ENCODE data around the gene MTHFSD. TPM values are rescaled to one million over a fixed set of nuclear protein-coding genes. Genes with fewer than 3 reads are reported as not detected.

MTHFSD gene
- total and polyA plus RNA-seq, 11 donors = 3.9 to 17.0 (median 11.4) TPM

DNA sequence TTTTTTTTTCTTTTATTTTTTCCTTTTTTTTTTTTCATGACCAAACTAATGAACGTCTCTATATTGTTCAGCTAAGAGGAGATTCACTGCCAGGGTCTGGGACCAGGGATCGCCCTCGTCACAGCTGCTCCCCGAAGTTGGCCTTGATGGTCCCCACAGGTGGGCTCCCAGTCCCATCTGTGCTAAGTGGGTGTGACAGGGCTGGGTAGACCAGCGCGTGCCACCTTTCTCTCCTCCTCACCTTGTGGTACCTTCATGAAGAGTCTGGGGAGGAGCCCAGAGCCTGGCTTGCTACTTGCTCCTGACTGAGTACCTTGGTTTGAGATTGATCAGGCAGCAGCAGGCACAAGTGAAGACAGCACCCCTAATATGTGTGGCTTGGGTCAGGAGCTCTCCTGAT lies 51.2 kb downstream of the MTHFSD start:
- Histone ChIP-seq H3K4me1 (peaks cover 7 to 32% (median 16%) of the 10 kb centered on the region in 12 donors), H3K27ac (peak overlapping the region in 1 of 12 donors; percentile 97), H3K27me3 (peaks cover 80 to 100% (median 98%) of the 10 kb centered on the region in 9 donors), H3K4me3 (no peak overlapping the region), H3K9me3 (no peaks in the 10 kb centered on the region), H3K36me3 (no peaks in the 10 kb centered on the region)
- no peak for ATAC-seq
- peak in 1 of 5 donors; percentile 48 for DNase-seq
- TF ChIP-seq, protein P1, sequence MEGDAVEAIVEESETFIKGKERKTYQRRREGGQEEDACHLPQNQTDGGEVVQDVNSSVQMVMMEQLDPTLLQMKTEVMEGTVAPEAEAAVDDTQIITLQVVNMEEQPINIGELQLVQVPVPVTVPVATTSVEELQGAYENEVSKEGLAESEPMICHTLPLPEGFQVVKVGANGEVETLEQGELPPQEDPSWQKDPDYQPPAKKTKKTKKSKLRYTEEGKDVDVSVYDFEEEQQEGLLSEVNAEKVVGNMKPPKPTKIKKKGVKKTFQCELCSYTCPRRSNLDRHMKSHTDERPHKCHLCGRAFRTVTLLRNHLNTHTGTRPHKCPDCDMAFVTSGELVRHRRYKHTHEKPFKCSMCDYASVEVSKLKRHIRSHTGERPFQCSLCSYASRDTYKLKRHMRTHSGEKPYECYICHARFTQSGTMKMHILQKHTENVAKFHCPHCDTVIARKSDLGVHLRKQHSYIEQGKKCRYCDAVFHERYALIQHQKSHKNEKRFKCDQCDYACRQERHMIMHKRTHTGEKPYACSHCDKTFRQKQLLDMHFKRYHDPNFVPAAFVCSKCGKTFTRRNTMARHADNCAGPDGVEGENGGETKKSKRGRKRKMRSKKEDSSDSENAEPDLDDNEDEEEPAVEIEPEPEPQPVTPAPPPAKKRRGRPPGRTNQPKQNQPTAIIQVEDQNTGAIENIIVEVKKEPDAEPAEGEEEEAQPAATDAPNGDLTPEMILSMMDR (IDR thresholded peaks at IDR 0.05) = no peak
- no peak for TF ChIP-seq POLR2A (IDR thresholded peaks at IDR 0.05)
- intact Hi-C loops (cut with DNase I) = no loop called here
- 6 to 20% (median 9%) methylated on average over 6 of the region's 6 CpGs for WGBS, 4 donors

DNA sequence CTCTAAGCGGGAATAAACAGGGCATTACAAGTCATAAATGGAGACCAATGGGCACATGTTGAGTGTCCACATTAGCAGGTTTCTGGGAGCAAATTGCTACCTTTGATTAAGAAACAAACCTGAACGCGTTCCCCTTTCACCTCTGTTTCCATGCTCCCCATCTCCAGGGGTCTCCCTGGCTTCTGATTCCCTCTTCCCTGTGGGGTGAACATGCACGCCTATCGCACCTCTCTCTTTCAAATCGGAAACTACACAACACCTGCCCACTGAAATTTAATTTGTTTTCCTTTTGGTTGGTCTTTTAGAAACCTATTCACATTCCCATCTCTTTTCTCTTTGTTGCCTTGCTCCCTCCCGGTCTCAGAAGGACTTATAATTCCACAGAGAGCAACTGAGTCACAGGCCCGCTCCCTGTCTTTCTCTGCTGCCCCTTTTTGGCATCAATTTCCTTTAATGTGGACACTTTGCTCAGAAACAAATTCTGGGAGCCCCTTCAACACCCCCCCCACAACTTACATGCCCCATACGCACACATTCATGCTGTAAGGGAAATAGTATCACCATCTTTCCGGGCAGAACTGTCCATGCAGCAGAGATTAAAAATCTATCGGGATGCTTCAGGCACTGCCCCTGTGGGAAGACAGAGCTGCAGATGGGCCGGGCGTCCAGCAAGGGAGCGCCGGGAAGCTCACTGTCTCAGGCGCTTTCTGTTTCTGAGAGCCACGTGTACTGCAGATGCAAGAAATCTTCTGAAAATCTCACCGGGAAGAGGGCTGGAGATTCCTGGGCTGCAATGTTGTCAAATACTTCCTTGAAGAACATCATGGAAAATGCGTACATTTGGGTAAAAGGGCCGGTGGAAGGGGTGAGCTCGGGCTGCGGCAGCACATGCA lies 51.9 kb downstream of the MTHFSD start:
- Histone ChIP-seq H3K9me3 (no peaks in the 10 kb centered on the region), H3K27ac (peak overlapping the region in 1 of 12 donors; percentile 97), H3K27me3 (peaks cover 85 to 100% (median 98%) of the 10 kb centered on the region in 9 donors), H3K36me3 (no peaks in the 10 kb centered on the region), H3K4me1 (peaks cover 0 to 32% (median 11%) of the 10 kb centered on the region in 12 donors), H3K4me3 (no peak overlapping the region)
- TF ChIP-seq, protein P1 (IDR thresholded peaks at IDR 0.05) = no peak
- no peak for TF ChIP-seq POLR2A (IDR thresholded peaks at IDR 0.05)
- DNase-seq (no peak), ATAC-seq (no peak)
- intact Hi-C loops (cut with DNase I) = no loop called here
- WGBS, 4 donors = 8 to 12% (median 10%) methylated on average over 21 to 22 of the region's 22 CpGs

DNA sequence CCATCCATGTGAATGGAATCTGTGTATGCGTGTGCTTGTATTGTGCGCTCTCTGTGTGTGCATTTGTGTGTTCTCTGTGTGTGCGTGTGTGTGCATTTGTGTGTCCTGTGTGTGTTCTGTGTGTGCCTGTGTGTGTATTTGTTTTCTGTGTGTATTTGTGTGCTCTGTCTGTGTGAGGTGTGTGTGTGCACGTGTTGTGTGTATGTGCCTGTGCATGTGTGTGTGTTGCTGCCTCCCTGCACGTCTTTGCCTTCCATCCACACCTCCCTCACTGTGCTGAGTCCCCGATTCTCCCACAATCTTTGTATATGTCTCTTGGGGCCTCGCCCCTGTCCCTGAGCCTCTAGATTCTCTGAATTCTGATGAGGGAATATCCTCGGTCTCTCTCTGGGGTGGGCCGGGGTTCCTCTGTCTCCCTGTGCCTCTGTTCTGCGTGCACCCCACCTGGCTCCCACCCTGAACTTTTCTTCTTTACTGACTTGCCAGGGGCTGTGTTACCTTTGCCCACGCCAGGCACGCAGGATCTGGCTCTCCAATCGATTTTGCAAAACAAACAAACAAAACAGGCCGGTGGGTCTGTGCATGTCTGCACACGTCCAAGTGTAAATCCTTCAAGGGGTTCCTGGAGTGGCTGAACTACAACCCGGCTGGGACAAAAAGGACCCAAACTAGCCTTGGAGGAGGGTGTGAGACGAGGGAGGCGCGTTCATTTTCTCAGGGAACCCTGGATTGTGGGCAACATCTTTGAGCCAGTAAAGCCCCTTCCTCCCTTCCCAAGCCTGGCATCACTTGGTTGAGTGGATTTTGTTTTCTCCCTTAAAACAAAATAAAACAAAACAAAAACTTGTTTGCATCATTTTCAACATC lies 52.8 kb downstream of the MTHFSD start:
- intact Hi-C loops (cut with DNase I) = no loop called here
- H3K36me3 ChIP-seq = no peaks in the 10 kb centered on the region
- no peak overlapping the region for H3K4me3 ChIP-seq
- H3K4me1 ChIP-seq = peaks cover 0 to 32% (median 7%) of the 10 kb centered on the region in 12 donors
- H3K27me3 ChIP-seq = peaks cover 85 to 100% (median 98%) of the 10 kb centered on the region in 9 donors
- H3K9me3 ChIP-seq = no peaks in the 10 kb centered on the region
- ATAC-seq (no peak), DNase-seq (no peak)
- peak overlapping the region in 1 of 12 donors; percentile 97 for H3K27ac ChIP-seq
- no peak for TF ChIP-seq POLR2A (IDR thresholded peaks at IDR 0.05)
- TF ChIP-seq, protein P1 (IDR thresholded peaks at IDR 0.05) = no peak
- 7 to 17% (median 11%) methylated on average over 19 of the region's 19 CpGs for WGBS, 4 donors
